NCI-H526 (cell line): ENCODE measurements around the gene TNPO1.
A peak's percentile ranks its signal among the peaks of the same experiment; 100 is the strongest.

Experiments used
- DNase-seq, 2 experiments: peaks; one replicate each; lab custom pipeline; 2025; lab: John Stamatoyannopoulos, UW

Gene TNPO1

GRCh38 chr5:72818866-72819534 lies 2.5 kb downstream of the TNPO1 start:
- peak; percentile 52 to 76 for DNase-seq

DNA sequence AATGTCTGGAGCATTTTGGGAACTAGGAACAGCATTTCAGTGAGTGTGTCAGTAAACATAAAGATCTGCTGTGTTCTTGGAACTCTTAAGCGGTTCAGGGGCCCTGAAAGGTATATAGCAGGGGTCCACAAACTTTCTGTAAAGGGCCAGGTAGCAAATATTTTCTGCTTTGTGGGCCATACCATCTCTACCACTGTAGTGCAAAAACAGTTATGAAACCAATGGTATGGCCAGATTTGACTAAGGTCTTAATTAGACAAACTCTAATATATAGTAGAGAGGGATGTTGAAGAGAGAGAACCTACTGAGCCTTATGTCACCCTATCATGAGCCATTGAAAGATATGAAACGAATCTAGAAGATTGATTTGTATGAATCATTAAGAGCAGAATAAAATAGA lies 5.3 kb downstream of the TNPO1 start:
- no peak for DNase-seq

DNA sequence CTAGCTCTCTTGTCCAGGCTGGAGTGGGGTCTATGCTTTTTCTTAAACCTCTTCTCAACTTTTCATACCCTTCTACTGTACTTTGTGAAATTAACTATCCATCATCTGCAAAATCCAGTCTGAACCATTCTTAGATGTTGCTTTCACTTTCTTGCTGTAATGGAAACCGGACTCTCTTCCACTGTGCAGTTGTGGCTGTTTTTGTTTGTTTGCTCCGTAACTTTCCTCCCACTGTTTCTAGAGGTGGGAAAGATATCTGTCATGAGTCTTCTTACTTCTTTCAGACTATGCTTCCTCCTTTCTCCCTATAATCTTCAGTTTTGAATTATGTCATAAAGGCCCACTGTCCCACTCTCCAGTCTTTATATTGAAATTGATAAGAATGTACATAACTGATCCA lies 6.5 kb downstream of the TNPO1 start:
- DNase-seq: no peak

- DNase-seq: no peak
Observed at GRCh38 chr5:72829707-72830106, 13.2 kb downstream of the TNPO1 start.

GRCh38 chr5:72830362-72830761 lies 13.9 kb downstream of the TNPO1 start:
- DNase-seq: no peak

- no peak for DNase-seq
Observed at GRCh38 chr5:72831685-72832084, 15.2 kb downstream of the TNPO1 start.

DNA sequence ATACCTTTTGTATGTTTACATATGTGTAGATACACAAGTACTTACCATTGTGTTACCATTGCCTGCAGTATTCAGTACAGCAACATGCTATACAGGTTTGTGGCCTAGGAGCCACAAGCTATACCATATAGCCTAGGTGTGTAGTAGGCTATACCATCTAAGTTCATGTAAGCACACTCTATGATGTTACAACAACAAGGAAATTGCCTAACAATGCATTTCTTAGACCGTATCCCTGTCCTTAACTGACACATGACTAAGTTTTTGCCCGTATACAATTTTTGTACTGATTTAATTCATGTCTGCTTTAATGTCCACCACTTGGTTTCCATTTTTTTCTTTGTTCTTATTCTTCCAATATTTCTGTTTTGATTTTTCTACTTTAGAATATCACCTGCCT lies 18.5 kb downstream of the TNPO1 start:
- no peak for DNase-seq

- DNase-seq: no peak
Observed at GRCh38 chr5:72835633-72836032, 19.2 kb downstream of the TNPO1 start.

GRCh38 chr5:72836810-72837209 lies 20.3 kb downstream of the TNPO1 start:
- DNase-seq: no peak

DNA sequence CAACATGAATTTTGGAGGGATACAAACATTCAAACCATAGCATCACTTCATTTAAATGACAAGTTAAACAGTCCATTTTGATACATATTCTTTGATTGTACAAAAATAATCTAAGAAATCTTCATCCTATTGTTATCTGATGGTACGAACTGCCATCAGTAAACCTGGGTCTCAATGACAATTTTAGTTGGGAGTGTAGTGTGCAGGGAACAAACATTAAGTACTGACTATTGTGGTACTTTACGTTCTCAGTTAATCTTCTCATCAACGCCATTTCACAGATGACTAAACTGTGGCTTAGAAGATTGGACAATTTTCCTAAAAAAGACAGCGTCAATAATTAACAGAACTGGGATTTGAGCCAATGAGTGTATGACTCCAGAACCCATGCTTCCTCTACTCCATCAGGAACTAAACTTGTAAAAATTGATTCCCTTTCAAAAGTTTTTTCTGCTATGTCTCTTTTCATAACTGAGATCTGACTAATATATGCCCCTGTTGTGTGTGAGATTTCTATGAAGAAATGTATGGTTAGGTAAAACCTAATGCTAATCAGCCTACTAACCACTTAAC lies 21.1 kb downstream of the TNPO1 start:
- no peak for DNase-seq

DNA sequence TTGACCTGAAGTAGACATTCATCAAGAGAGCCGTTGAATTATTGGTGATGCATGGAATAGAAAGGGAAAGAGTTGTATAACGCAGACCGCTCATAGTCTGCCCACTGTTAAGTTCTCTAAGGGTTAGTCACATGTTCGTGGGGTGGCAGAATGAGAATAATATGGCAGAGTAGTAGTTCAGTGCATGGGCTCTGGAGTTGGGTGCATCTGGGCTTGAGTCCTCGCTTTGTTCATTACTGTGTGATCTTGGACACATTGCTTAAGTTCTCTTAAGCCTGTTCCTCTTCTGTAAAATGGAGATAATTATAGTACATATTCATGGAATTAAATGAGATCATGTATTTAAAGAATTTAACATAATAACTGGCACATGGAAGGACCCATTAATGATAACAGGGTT lies 23.6 kb downstream of the TNPO1 start:
- DNase-seq: no peak

GRCh38 chr5:72841756-72842535 lies 25.5 kb downstream of the TNPO1 start:
- no peak for DNase-seq

- DNase-seq: no peak
Observed at GRCh38 chr5:72842816-72843215, 26.4 kb downstream of the TNPO1 start.

GRCh38 chr5:72844218-72844603 lies 27.8 kb downstream of the TNPO1 start:
- DNase-seq: no peak

DNA sequence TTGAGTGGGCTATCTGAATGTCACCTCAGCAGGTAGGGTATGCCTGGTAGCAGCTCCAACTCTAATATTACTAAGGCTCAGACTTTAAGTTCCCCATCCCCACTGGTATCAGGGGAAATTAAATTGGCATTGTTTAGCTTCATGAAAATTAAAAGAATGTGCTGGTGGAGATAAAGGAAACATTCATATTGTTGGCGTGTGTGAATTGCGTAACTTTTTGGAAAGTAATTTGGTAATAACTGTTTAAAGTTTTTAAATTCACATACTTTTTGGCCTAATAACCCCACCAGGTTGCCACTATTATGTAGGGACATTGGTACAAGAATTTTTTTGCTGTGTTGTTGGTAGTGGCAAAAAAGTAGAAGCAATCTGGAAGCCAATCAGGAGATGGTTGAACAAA lies 29.4 kb downstream of the TNPO1 start:
- no peak for DNase-seq

GRCh38 chr5:72846483-72846882 lies 30.0 kb downstream of the TNPO1 start:
- DNase-seq: no peak

GRCh38 chr5:72847439-72847838 lies 31.0 kb downstream of the TNPO1 start:
- DNase-seq: no peak

- DNase-seq: peak; percentile 51 to 86
Observed at GRCh38 chr5:72847989-72848473, 31.6 kb downstream of the TNPO1 start.

GRCh38 chr5:72848474-72849428 lies 32.3 kb downstream of the TNPO1 start:
- DNase-seq: peak in 1 of 2 experiments; percentile 70

- DNase-seq: no peak
Observed at GRCh38 chr5:72849546-72849945, 33.1 kb downstream of the TNPO1 start.

DNA sequence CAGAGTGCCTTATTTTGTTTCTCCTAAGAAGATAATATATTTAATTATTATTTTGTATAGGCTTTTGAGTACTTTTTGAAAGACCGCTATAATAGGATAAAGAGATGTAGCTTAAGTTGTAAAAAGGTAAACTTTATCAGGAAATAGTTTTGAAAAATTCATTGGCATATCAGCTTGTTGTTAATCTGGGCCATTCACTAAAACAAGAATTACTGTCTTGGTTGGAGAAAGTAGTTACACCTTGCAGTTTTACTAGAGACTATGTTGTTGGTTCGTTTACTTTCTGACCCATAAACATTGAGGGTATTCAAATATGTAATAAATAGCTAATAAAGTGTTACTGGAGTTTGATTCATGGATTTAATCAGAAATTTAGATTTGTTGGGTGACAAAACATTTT lies 33.7 kb downstream of the TNPO1 start:
- no peak for DNase-seq

GRCh38 chr5:72852356-72852755 lies 35.9 kb downstream of the TNPO1 start:
- no peak for DNase-seq
